NT2/D1 (cell line): ENCODE data around the gene BABAM2.

Source experiments
- DNase-seq: peaks from one replicate; pipeline ENCODE4 v3.0.0-alpha.2; 2011; ENCODE audit warnings: low read depth, low spot score
- H3K27me3 ChIP-seq: 2 replicates; pipeline ENCODE4 v1.6.0; 2011; ENCODE audit warnings: mild to moderate bottlenecking; ENCODE audit not compliant: insufficient read length, insufficient read depth
- H3K36me3 ChIP-seq: 2 replicates; pipeline ENCODE4 v1.6.1; 2011; ENCODE audit warnings: mild to moderate bottlenecking, low read length, mixed read lengths; ENCODE audit not compliant: insufficient read depth, insufficient read length
- H3K4me1 ChIP-seq: 2 replicates; pipeline ENCODE4 v1.5.1; 2011; ENCODE audit not compliant: insufficient read depth, insufficient read length
- H3K4me3 ChIP-seq: 2 replicates; pipeline ENCODE4 v1.5.1; 2011; ENCODE audit warnings: low read depth; ENCODE audit not compliant: insufficient read length
- H3K9ac ChIP-seq: 2 replicates; pipeline ENCODE4 v1.6.0; 2011; ENCODE audit warnings: low read depth; ENCODE audit not compliant: insufficient read length
- H3K9me3 ChIP-seq: 2 replicates; pipeline ENCODE4 v1.5.1; 2011; ENCODE audit warnings: mild to moderate bottlenecking, low read length; ENCODE audit not compliant: insufficient read depth
- SUZ12 ChIP-seq: IDR thresholded peaks from 2 replicates; pipeline ENCODE4 v1.6.1; 2011; ENCODE audit not compliant: insufficient read length, insufficient read depth; ENCODE audit errors: extremely low read depth
- YY1 ChIP-seq: IDR thresholded peaks from 2 replicates; pipeline ENCODE4 v1.6.1; 2011; ENCODE audit not compliant: insufficient read length, insufficient read depth
- ZNF274 ChIP-seq: IDR thresholded peaks from 2 replicates; pipeline ENCODE4 v1.6.1; 2011; ENCODE audit warnings: mild to moderate bottlenecking, low read depth, low read length

The BABAM2 gene

DNA sequence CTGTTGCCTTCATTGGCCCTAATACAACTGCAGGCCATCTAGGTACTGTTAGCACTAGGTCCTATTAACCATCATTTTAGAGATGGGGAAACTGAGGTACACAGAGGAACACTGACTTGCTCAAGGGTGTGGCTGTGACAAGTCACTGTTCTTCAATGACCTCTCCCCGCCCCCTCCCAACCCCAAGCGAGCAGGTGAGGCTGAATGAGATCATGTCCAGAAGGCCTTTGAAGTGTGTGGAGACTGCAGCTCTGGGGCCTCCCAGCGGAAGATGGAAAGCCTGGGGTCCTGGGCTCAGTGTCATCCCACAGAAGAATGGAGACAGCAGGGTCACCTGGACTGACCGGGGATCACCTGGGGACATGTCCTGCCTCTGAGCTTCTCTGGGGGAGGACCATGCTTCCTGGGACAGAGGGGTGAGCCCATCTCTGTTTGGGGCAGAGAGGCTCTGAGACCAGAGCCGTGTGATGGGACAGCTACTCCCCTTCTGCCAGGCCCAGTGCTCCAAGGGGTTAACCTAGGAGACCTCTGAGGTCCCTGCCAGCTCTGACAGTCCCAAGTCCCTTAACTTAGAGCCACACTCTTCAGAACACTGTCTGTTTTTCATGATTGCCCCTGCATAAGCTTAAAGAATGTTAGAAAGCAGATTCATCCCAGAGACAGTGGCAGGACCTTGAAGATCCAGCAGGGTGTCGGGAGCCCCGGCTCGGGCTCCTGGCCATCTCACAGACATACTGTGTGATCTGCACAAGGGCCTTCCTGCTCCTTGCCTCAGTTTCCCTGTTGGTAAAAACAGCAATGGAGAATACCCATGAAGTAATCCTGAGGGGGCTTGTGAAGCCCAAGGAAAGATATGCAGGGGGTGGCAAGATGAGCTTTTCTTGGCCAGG lies 485.5 kb downstream of the BABAM2 start:
- Histone ChIP-seq H3K4me3 (no peak overlapping the region), H3K27me3 (peaks cover 4% of the 10 kb centered on the region), H3K36me3 (no peaks in the 10 kb centered on the region), H3K4me1 (peaks cover 7% of the 10 kb centered on the region), H3K9ac (no peak overlapping the region), H3K9me3 (no peaks in the 10 kb centered on the region)
- no peak for TF ChIP-seq YY1
- TF ChIP-seq ZNF274 = no peak
- no peak for TF ChIP-seq SUZ12
- DNase-seq = no peak

DNA sequence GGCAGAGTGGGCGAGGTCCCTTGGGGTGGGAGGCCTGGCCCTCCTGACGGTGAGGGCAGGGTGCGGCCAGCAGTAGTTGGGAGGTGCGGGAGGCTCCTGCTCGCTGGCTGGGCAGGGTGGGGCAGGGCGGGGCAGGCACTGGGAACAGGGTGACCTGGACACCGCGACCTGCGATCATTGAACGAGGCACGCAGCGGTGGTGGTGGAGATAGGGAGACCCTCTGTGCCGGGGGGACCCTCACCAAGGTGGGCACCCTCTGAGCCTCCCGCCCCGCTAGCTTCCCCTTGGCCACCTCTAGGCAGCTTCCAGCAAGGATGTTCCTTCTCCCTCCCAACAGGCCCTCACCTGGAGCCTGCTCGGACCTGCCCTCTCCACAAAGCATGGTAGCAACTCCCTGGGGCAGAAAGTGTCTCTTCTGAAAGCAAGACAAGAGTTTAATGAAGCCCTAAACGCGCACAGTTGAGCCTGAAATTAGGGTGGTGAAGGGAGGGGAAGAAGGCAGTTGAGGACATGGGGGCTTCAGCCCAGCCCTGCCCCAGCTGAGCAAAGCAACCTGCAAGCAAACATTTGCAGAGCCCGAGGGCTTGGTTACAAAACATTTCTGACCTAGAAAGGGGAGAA lies 486.8 kb downstream of the BABAM2 start:
- Histone ChIP-seq H3K9ac (no peak overlapping the region), H3K27me3 (peaks cover 4% of the 10 kb centered on the region), H3K4me3 (no peak overlapping the region), H3K4me1 (peaks cover 7% of the 10 kb centered on the region), H3K36me3 (no peaks in the 10 kb centered on the region), H3K9me3 (no peaks in the 10 kb centered on the region)
- TF ChIP-seq SUZ12 (no peak), ZNF274 (no peak), YY1 (no peak)
- no peak for DNase-seq

DNA sequence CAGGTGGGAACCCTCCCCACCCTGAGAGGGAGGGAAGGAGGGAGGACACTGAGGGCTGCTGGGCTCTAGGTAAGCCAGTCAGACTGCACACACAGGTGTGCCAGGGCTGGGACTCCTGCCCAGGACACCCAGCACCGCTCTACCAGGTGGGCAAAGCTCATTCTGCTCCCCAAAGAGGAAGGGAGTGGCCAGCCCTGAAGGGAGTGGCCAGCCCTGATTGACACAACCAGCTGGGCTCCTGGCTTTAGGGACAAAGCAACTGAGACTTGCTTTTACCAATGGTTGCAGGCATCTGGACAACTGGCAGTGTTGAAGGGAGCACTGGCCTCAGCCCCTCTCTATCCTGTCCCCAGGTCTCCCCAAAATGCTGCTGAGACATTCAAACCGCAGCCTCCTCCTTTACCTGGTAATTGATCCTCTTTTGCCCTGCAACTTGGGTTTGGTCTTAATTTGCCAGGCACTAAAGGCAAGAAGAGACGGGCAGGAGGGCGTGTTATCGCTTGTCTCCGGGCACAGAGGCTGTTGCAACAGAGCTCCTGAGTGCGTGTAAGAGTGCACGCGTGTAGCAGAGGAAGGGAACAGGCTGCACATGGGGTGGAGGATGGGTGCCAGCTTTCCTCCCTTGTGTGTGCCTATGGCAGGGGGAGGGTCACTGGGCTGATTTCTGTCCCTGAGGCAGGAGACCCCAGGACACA lies 487.6 kb downstream of the BABAM2 start:
- Histone ChIP-seq H3K36me3 (no peaks in the 10 kb centered on the region), H3K4me1 (peaks cover 7% of the 10 kb centered on the region), H3K27me3 (peaks cover 7% of the 10 kb centered on the region), H3K9ac (no peak overlapping the region), H3K9me3 (no peaks in the 10 kb centered on the region), H3K4me3 (no peak overlapping the region)
- TF ChIP-seq YY1 (no peak), ZNF274 (no peak), SUZ12 (no peak)
- DNase-seq = no peak

- Histone ChIP-seq H3K27me3 (peaks cover 7% of the 10 kb centered on the region), H3K4me3 (no peak overlapping the region), H3K9me3 (no peaks in the 10 kb centered on the region), H3K4me1 (peaks cover 7% of the 10 kb centered on the region), H3K9ac (no peak overlapping the region), H3K36me3 (no peaks in the 10 kb centered on the region)
- no peak for TF ChIP-seq SUZ12
- TF ChIP-seq ZNF274 = no peak
- no peak for TF ChIP-seq YY1
- no peak for DNase-seq
Observed at GRCh38 chr2:28378679-28379584, 488.4 kb downstream of the BABAM2 start.

DNA sequence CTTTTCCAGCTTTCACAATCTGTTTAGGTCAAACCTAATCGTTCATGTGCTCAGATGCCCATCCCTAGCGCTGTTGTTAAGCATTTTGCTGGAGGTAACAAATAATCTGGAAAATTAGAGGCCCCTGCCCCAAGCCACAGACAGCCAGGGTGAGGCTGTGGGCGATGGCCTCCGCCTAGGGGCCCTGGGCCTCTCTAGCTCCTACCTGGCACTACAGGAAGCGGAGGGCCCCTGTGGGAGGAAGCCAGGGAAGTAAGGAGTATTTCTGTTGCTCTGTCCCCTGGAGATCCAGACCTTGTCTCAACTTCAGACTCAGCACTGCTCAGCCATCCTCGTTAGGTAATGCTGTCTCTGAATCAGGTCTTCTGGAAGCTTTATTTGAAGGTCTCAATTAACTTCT lies 489.7 kb downstream of the BABAM2 start:
- Histone ChIP-seq H3K4me1 (peaks cover 4% of the 10 kb centered on the region), H3K27me3 (peaks cover 7% of the 10 kb centered on the region), H3K9me3 (no peaks in the 10 kb centered on the region), H3K9ac (no peak overlapping the region), H3K4me3 (no peak overlapping the region), H3K36me3 (no peaks in the 10 kb centered on the region)
- DNase-seq = no peak
- TF ChIP-seq ZNF274 = no peak
- no peak for TF ChIP-seq SUZ12
- TF ChIP-seq YY1 = no peak

DNA sequence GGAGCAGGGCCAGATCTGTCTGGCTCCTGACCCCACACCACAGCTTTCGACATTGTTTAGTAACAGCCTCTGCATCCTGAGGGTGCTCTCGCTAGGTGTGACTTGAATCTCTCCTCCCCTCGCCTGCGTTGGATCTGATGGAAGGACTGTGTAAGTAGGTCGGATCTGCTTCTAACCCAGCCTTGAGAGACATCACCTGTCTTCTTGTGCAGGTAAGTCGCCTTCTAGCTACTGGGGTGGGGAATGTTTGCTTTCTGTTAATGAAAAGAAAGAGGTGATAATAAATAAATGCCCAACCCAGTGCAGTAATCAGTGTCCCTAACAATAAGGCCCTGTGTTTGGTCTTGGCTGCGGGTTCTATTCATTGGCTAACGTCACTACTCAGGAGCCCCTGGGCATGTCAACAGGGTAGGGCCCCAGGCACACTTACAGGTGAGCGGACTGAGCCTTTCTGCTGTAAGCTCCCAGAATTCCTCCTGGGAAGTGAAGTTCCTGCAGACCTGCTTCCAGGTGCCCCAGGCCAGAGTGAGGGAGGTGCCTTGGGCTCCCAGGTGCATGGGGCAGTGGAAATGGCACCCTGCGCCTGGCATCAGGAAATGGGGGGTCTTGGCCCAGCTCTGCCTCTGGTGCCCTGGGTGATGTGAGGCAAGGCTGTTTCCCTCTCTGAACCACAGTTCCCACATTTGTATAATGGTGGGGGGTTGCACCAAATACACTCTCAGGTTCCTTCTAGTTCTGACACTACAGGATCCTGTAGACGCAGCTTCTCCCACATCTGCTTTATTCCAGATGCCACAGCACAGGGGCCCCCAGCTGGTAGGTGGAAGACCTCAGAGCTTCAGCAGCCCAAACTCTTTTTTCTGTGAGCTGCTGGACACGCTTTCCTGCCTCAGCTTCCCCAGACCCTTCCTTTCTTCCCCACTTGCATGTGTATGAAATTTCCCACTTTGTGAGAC lies 491.0 kb downstream of the BABAM2 start:
- no peak overlapping the region for H3K9ac ChIP-seq
- H3K9me3 ChIP-seq = no peaks in the 10 kb centered on the region
- TF ChIP-seq SUZ12 = no peak
- no peak for TF ChIP-seq ZNF274
- TF ChIP-seq YY1 = no peak
- H3K36me3 ChIP-seq = no peaks in the 10 kb centered on the region
- no peak for DNase-seq
- H3K27me3 ChIP-seq = peaks cover 7% of the 10 kb centered on the region
- peaks cover 4% of the 10 kb centered on the region for H3K4me1 ChIP-seq
- H3K4me3 ChIP-seq = no peak overlapping the region
